GM23338 (cell line): ENCODE measurements around the gene RPL10A. TPM values are rescaled to one million over a fixed set of nuclear protein-coding genes. Genes with fewer than 3 reads are reported as not detected.

Source experiments
- ATAC-seq: fragments of 200-7000 bp; cut with Tn5 transposase; 3 replicates; pipeline ENCODE4 v1.9.1; 2020
- DNase-seq: peaks from one replicate; pipeline ENCODE4 v3.0.0-alpha.2; 2015; ENCODE audit warnings: low spot score
- H2AFZ ChIP-seq: fragments of 200-600 bp; sonication (generic); 2 replicates; pipeline ENCODE4 v1.8.0; 2016; ENCODE audit warnings: antibody characterized with exemption, mild to moderate bottlenecking, moderate library complexity
- H3F3A ChIP-seq: fragments of 200-600 bp; sonication (generic); replicated peaks from 2 replicates; pipeline ENCODE4 v1.8.0; 2017; ENCODE audit warnings: antibody characterized with exemption, mixed run types, low read depth
- H3K27ac ChIP-seq: fragments of 200-600 bp; sonication (generic); 2 replicates; pipeline ENCODE4 v1.6.1; 2016; ENCODE audit warnings: low read depth
- H3K27me3 ChIP-seq: fragments of 200-600 bp; sonication (generic); 2 replicates; pipeline ENCODE4 v1.8.0; 2016; ENCODE audit warnings: mild to moderate bottlenecking, mixed run types, moderate library complexity; ENCODE audit not compliant: insufficient read depth
- H3K36me3 ChIP-seq: fragments of 200-600 bp; sonication (generic); 2 replicates; pipeline ENCODE4 v1.8.0; 2016; ENCODE audit warnings: mild to moderate bottlenecking; ENCODE audit not compliant: insufficient read depth
- H3K4me1 ChIP-seq: fragments of 200-600 bp; sonication (generic); 2 replicates; pipeline ENCODE4 v1.8.0; 2016; ENCODE audit warnings: mild to moderate bottlenecking, moderate library complexity; ENCODE audit not compliant: insufficient read depth
- H3K4me2 ChIP-seq: fragments of 200-600 bp; sonication (generic); 2 replicates; pipeline ENCODE4 v1.7.1; 2017; ENCODE audit warnings: mixed run types
- H3K4me3 ChIP-seq: fragments of 200-600 bp; sonication (generic); 2 replicates; pipeline ENCODE4 v1.6.1; 2016; ENCODE audit warnings: mixed run types
- H3K79me2 ChIP-seq: fragments of 200-600 bp; sonication (generic); replicated peaks from 2 replicates; pipeline ENCODE4 v1.8.0; 2017; ENCODE audit warnings: mild to moderate bottlenecking; ENCODE audit not compliant: insufficient read depth
- H3K9me2 ChIP-seq: fragments of 200-600 bp; sonication (generic); 2 replicates; pipeline ENCODE4 v1.8.0; 2017; ENCODE audit not compliant: insufficient read depth
- H4K20me1 ChIP-seq: fragments of 200-600 bp; sonication (generic); replicated peaks from 2 replicates; pipeline ENCODE4 v1.8.0; 2017; ENCODE audit warnings: mild to moderate bottlenecking; ENCODE audit not compliant: insufficient read depth
- H3K27ac Mint-ChIP-seq: 2 replicates; pipeline ENCODE4 v1.8.0; 2020; ENCODE audit warnings: inconsistent platforms, mild to moderate bottlenecking, moderate library complexity, mixed read lengths
- H3K27me3 Mint-ChIP-seq: 3 replicates; pipeline ENCODE4 v1.8.0; 2022; ENCODE audit warnings: low read depth, mild to moderate bottlenecking, moderate library complexity, mixed read lengths, inconsistent platforms; ENCODE audit not compliant: insufficient read depth, poor library complexity
- H3K36me3 Mint-ChIP-seq: 3 replicates; pipeline ENCODE4 v1.8.0; 2021; ENCODE audit warnings: low read depth, mild to moderate bottlenecking, inconsistent platforms, moderate library complexity, mixed read lengths
- H3K4me1 Mint-ChIP-seq: 3 replicates; pipeline ENCODE4 v1.8.0; 2020; ENCODE audit warnings: mild to moderate bottlenecking, inconsistent platforms, mixed read lengths
- H3K4me3 Mint-ChIP-seq: 3 replicates; pipeline ENCODE4 v1.8.0; 2021; ENCODE audit warnings: moderate library complexity, mild to moderate bottlenecking, inconsistent platforms, mixed read lengths
- H3K9me3 Mint-ChIP-seq: 3 replicates; pipeline ENCODE4 v1.8.0; 2020; ENCODE audit warnings: moderate library complexity, mild to moderate bottlenecking, inconsistent platforms, mixed read lengths
- CREB1 ChIP-seq: fragments of 250-450 bp; sonication (Bioruptor Pico); IDR thresholded peaks from 2 replicates; pipeline ENCODE4 v1.5.0; 2020; ENCODE audit warnings: low read depth, mild to moderate bottlenecking, moderate library complexity
- CTCF ChIP-seq, 2 experiments: fragments of 200-600 bp in 1 of 2; sonication (generic) in 1 of 2; conservative IDR thresholded peaks; 2 replicates each; pipeline versions ENCODE4 v1.5.1 to v1.6.1; 2016 to 2017; ENCODE audit warnings: antibody characterized with exemption in 2 of 2, low read depth in 2 of 2, mild to moderate bottlenecking in 2 of 2, moderate library complexity in 1 of 2
- ETS1 ChIP-seq: IDR thresholded peaks from 2 replicates; pipeline ENCODE4 v1.6.1; 2016; ENCODE audit warnings: antibody characterized with exemption
- EZH2 ChIP-seq: fragments of 200-600 bp; sonication (generic); IDR thresholded peaks from one replicate; pipeline ENCODE4 v1.8.0; 2017; ENCODE audit warnings: antibody characterized with exemption, mild to moderate bottlenecking, low read depth; ENCODE audit not compliant: unreplicated experiment
- EZH2phosphoT487 ChIP-seq: fragments of 200-600 bp; sonication (generic); IDR thresholded peaks from one replicate; pipeline ENCODE4 v1.8.1; 2018; ENCODE audit warnings: antibody characterized with exemption; ENCODE audit not compliant: unreplicated experiment
- JUNB ChIP-seq: IDR thresholded peaks from one replicate; pipeline ENCODE4 v1.6.1; 2016; ENCODE audit warnings: antibody characterized with exemption; ENCODE audit not compliant: unreplicated experiment
- NANOG ChIP-seq: IDR thresholded peaks from 2 replicates; pipeline ENCODE4 v1.6.1; 2016; ENCODE audit warnings: antibody characterized with exemption, borderline replicate concordance
- POLR2AphosphoS5 ChIP-seq: IDR thresholded peaks from 2 replicates; pipeline ENCODE4 v1.6.1; 2016; ENCODE audit warnings: antibody characterized with exemption, low read depth
- STAT1 ChIP-seq: IDR thresholded peaks from one replicate; pipeline ENCODE4 v1.6.1; 2016; ENCODE audit warnings: antibody characterized with exemption; ENCODE audit not compliant: unreplicated experiment
- ZNF114 ChIP-seq: fragments of 250-450 bp; sonication (Bioruptor Pico); IDR thresholded peaks from 2 replicates; pipeline ENCODE4 v1.5.0; 2020; ENCODE audit warnings: mild to moderate bottlenecking, moderate library complexity
- ZNF331 ChIP-seq: fragments of 250-450 bp; sonication (Bioruptor Pico); IDR thresholded peaks from 2 replicates; pipeline ENCODE4 v1.5.0; 2020; ENCODE audit warnings: low read depth, mild to moderate bottlenecking, moderate library complexity
- polyA plus RNA-seq: library from polyadenylated mRNA; unstranded; fragments of >200 nt; fragmentation: Nextera tagmentation; extraction: Ambion mirVana; gene quantifications from 2 replicates; pipeline ENCODE4 v1.2.1, GENCODE V29; 2016
- total RNA-seq: library from RNA; depleted of rRNA; stranded (reverse); fragments of >200 nt; shearing (Covaris generic); gene quantifications from 2 replicates; pipeline ENCODE4 v1.2.3, GENCODE V29; 2014
- TF ChIP-seq, protein P1 (sequence below): IDR thresholded peaks from one replicate; pipeline ENCODE4 v1.6.1; 2018; ENCODE audit warnings: antibody characterized with exemption; ENCODE audit not compliant: unreplicated experiment
- TF ChIP-seq, protein P2 (sequence below): fragments of 250-450 bp; sonication (Bioruptor Pico); IDR thresholded peaks from 2 replicates; pipeline ENCODE4 v1.5.0; 2020; ENCODE audit warnings: mild to moderate bottlenecking, moderate library complexity

Gene RPL10A
- total and polyA plus RNA-seq, 2 experiments from 2014 or later, result 730 to 1,297 TPM

GRCh38 chr6:35436071-35436857, 31.9 kb upstream of the RPL10A start:
- ATAC-seq, result peak; percentile 60
- Histone ChIP-seq H3K4me3 (no peak overlapping the region), H3K4me2 (no peak overlapping the region), H2AFZ (peak overlapping the region; percentile 56; the same call in 1 of the 2 replicates), H3K9me2 (no peaks in the 10 kb centered on the region), H3K36me3 (no peaks in the 10 kb centered on the region), H4K20me1 (no peaks in the 10 kb centered on the region), H3F3A (no peaks in the 10 kb centered on the region), H3K79me2 (no peaks in the 10 kb centered on the region), H3K4me1 (peaks cover 4% of the 10 kb centered on the region; the same call in 1 of the 2 replicates), H3K27me3 (no peaks in the 10 kb centered on the region), H3K27ac (no peak overlapping the region)
- H3K27ac Mint-ChIP-seq, result no peak overlapping the region
- no peaks in the 10 kb centered on the region for H3K36me3 Mint-ChIP-seq
- H3K9me3 Mint-ChIP-seq, result no peaks in the 10 kb centered on the region
- DNase-seq, result no peak
- no peak overlapping the region for H3K4me3 Mint-ChIP-seq
- H3K4me1 Mint-ChIP-seq, result peaks cover 2% of the 10 kb centered on the region; the same call in 1 of the 3 replicates
- H3K27me3 Mint-ChIP-seq, result peaks cover 5% of the 10 kb centered on the region
- TF ChIP-seq NANOG (no peak), STAT1 (no peak), CREB1 (CRISPR knock-in tag) (no peak), EZH2 (no peak), JUNB (no peak), EZH2phosphoT487 (no peak), ZNF331 (CRISPR knock-in tag) (no peak), CTCF (conservative IDR thresholded peaks at IDR 0.05; ENCODE audit: low read depth in 2 of 2) (no peak), ETS1 (no peak), ZNF114 (CRISPR knock-in tag) (no peak), POLR2AphosphoS5 (no peak)
- TF ChIP-seq, protein P1, sequence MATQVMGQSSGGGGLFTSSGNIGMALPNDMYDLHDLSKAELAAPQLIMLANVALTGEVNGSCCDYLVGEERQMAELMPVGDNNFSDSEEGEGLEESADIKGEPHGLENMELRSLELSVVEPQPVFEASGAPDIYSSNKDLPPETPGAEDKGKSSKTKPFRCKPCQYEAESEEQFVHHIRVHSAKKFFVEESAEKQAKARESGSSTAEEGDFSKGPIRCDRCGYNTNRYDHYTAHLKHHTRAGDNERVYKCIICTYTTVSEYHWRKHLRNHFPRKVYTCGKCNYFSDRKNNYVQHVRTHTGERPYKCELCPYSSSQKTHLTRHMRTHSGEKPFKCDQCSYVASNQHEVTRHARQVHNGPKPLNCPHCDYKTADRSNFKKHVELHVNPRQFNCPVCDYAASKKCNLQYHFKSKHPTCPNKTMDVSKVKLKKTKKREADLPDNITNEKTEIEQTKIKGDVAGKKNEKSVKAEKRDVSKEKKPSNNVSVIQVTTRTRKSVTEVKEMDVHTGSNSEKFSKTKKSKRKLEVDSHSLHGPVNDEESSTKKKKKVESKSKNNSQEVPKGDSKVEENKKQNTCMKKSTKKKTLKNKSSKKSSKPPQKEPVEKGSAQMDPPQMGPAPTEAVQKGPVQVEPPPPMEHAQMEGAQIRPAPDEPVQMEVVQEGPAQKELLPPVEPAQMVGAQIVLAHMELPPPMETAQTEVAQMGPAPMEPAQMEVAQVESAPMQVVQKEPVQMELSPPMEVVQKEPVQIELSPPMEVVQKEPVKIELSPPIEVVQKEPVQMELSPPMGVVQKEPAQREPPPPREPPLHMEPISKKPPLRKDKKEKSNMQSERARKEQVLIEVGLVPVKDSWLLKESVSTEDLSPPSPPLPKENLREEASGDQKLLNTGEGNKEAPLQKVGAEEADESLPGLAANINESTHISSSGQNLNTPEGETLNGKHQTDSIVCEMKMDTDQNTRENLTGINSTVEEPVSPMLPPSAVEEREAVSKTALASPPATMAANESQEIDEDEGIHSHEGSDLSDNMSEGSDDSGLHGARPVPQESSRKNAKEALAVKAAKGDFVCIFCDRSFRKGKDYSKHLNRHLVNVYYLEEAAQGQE, result no peak
- TF ChIP-seq, protein P2, sequence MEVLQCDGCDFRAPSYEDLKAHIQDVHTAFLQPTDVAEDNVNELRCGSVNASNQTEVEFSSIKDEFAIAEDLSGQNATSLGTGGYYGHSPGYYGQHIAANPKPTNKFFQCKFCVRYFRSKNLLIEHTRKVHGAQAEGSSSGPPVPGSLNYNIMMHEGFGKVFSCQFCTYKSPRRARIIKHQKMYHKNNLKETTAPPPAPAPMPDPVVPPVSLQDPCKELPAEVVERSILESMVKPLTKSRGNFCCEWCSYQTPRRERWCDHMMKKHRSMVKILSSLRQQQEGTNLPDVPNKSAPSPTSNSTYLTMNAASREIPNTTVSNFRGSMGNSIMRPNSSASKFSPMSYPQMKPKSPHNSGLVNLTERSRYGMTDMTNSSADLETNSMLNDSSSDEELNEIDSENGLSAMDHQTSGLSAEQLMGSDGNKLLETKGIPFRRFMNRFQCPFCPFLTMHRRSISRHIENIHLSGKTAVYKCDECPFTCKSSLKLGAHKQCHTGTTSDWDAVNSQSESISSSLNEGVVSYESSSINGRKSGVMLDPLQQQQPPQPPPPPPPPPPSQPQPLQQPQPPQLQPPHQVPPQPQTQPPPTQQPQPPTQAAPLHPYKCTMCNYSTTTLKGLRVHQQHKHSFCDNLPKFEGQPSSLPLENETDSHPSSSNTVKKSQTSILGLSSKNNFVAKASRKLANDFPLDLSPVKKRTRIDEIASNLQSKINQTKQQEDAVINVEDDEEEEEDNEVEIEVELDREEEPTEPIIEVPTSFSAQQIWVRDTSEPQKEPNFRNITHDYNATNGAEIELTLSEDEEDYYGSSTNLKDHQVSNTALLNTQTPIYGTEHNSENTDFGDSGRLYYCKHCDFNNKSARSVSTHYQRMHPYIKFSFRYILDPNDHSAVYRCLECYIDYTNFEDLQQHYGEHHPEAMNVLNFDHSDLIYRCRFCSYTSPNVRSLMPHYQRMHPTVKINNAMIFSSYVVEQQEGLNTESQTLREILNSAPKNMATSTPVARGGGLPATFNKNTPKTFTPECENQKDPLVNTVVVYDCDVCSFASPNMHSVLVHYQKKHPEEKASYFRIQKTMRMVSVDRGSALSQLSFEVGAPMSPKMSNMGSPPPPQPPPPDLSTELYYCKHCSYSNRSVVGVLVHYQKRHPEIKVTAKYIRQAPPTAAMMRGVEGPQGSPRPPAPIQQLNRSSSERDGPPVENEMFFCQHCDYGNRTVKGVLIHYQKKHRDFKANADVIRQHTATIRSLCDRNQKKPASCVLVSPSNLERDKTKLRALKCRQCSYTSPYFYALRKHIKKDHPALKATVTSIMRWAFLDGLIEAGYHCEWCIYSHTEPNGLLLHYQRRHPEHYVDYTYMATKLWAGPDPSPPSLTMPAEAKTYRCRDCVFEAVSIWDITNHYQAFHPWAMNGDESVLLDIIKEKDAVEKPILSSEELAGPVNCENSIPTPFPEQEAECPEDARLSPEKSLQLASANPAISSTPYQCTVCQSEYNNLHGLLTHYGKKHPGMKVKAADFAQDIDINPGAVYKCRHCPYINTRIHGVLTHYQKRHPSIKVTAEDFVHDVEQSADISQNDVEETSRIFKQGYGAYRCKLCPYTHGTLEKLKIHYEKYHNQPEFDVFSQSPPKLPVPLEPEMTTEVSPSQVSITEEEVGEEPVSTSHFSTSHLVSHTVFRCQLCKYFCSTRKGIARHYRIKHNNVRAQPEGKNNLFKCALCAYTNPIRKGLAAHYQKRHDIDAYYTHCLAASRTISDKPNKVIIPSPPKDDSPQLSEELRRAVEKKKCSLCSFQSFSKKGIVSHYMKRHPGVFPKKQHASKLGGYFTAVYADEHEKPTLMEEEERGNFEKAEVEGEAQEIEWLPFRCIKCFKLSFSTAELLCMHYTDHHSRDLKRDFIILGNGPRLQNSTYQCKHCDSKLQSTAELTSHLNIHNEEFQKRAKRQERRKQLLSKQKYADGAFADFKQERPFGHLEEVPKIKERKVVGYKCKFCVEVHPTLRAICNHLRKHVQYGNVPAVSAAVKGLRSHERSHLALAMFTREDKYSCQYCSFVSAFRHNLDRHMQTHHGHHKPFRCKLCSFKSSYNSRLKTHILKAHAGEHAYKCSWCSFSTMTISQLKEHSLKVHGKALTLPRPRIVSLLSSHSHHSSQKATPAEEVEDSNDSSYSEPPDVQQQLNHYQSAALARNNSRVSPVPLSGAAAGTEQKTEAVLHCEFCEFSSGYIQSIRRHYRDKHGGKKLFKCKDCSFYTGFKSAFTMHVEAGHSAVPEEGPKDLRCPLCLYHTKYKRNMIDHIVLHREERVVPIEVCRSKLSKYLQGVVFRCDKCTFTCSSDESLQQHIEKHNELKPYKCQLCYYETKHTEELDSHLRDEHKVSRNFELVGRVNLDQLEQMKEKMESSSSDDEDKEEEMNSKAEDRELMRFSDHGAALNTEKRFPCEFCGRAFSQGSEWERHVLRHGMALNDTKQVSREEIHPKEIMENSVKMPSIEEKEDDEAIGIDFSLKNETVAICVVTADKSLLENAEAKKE (CRISPR knock-in tag), result no peak
